Nephron progenitor cell (in vitro differentiated cells): ENCODE results near the gene SEMA4A.

Source experiments
- DNase-seq: peaks from one replicate; pipeline ENCODE4 v3.0.0; 2021
- H3K27ac Mint-ChIP-seq: 2 replicates; pipeline ENCODE4 v1.8.0; 2021; ENCODE audit warnings: mild to moderate bottlenecking, moderate library complexity, mixed read lengths
- H3K27me3 Mint-ChIP-seq: 2 replicates; pipeline ENCODE4 v1.8.0; 2021; ENCODE audit warnings: mild to moderate bottlenecking, low read depth, mixed read lengths; ENCODE audit not compliant: poor library complexity
- H3K36me3 Mint-ChIP-seq: 2 replicates; pipeline ENCODE4 v1.8.0; 2021; ENCODE audit warnings: low read depth, mixed read lengths
- H3K4me1 Mint-ChIP-seq: 2 replicates; pipeline ENCODE4 v1.8.0; 2021; ENCODE audit warnings: mixed read lengths
- H3K4me3 Mint-ChIP-seq: 2 replicates; pipeline ENCODE4 v1.8.0; 2021; ENCODE audit warnings: mild to moderate bottlenecking, moderate library complexity, mixed read lengths
- H3K9me3 Mint-ChIP-seq: 2 replicates; pipeline ENCODE4 v1.8.0; 2021; ENCODE audit warnings: mild to moderate bottlenecking, moderate library complexity, mixed read lengths
- CTCF ChIP-seq: fragments of 200-600 bp; sonication (generic); IDR thresholded peaks from 2 replicates; pipeline ENCODE4 v1.5.0; 2021; ENCODE audit warnings: antibody characterized with exemption

Gene SEMA4A

GRCh38 chr1:156220226-156220625 lies 66.8 kb downstream of the SEMA4A start:
- TF ChIP-seq CTCF = no peak
- Mint-ChIP-seq H3K27me3 (no peaks in the 10 kb centered on the region), H3K4me1 (peaks cover 2% of the 10 kb centered on the region), H3K27ac (no peak overlapping the region), H3K4me3 (no peak overlapping the region), H3K36me3 (peaks cover 58% of the 10 kb centered on the region), H3K9me3 (no peaks in the 10 kb centered on the region)
- DNase-seq = no peak

GRCh38 chr1:156221986-156222692 lies 68.8 kb downstream of the SEMA4A start:
- Mint-ChIP-seq H3K36me3 (peaks cover 63% of the 10 kb centered on the region), H3K27me3 (no peaks in the 10 kb centered on the region), H3K4me3 (no peak overlapping the region), H3K4me1 (peaks cover 5% of the 10 kb centered on the region), H3K27ac (peak overlapping the region; percentile 9), H3K9me3 (no peaks in the 10 kb centered on the region)
- TF ChIP-seq CTCF = no peak
- no peak for DNase-seq

- Mint-ChIP-seq H3K4me1 (peaks cover 5% of the 10 kb centered on the region), H3K27me3 (no peaks in the 10 kb centered on the region), H3K27ac (no peak overlapping the region), H3K9me3 (no peaks in the 10 kb centered on the region), H3K4me3 (no peak overlapping the region), H3K36me3 (peaks cover 64% of the 10 kb centered on the region)
- TF ChIP-seq CTCF = no peak
- no peak for DNase-seq
Observed at GRCh38 chr1:156225677-156226014, 72.3 kb downstream of the SEMA4A start.

GRCh38 chr1:156226116-156226538 lies 72.7 kb downstream of the SEMA4A start:
- TF ChIP-seq CTCF = no peak
- Mint-ChIP-seq H3K4me3 (no peak overlapping the region), H3K27me3 (no peaks in the 10 kb centered on the region), H3K4me1 (peaks cover 5% of the 10 kb centered on the region), H3K9me3 (no peaks in the 10 kb centered on the region), H3K27ac (no peak overlapping the region), H3K36me3 (peaks cover 61% of the 10 kb centered on the region)
- no peak for DNase-seq

- peaks cover 5% of the 10 kb centered on the region for H3K4me1 Mint-ChIP-seq
- no peak for DNase-seq
- TF ChIP-seq CTCF = no peak
Observed at GRCh38 chr1:156226782-156227181, 73.4 kb downstream of the SEMA4A start.

More at GRCh38 chr1:156226782-156227181, 73.4 kb downstream of the SEMA4A start:
- Mint-ChIP-seq H3K27ac (no peak overlapping the region), H3K36me3 (peaks cover 56% of the 10 kb centered on the region), H3K9me3 (no peaks in the 10 kb centered on the region), H3K27me3 (no peaks in the 10 kb centered on the region), H3K4me3 (no peak overlapping the region)
